Skeletal muscle tissue (tissue), 4 donors: ENCODE results near the gene DLK1. TPM values are rescaled to one million over a fixed set of nuclear protein-coding genes. Genes with fewer than 3 reads are reported as not detected.

ENCODE experiments used
- H3K27ac ChIP-seq: one replicate; pipeline ENCODE4 v1.7.0; 2013; ENCODE audit warnings: mild to moderate bottlenecking, low read depth, low read length, inconsistent platforms
- H3K27me3 ChIP-seq, 3 donors: one replicate each; pipeline ENCODE4 v1.7.0; 2013; ENCODE audit warnings: low read length in 3 of 3; ENCODE audit not compliant: control insufficient read depth in 3 of 3, insufficient read depth in 3 of 3
- H3K36me3 ChIP-seq, 3 donors: one replicate each; pipeline ENCODE4 v1.7.0; 2013; ENCODE audit warnings: low read length in 3 of 3; ENCODE audit not compliant: control insufficient read depth in 3 of 3, insufficient read depth in 3 of 3
- H3K4me1 ChIP-seq, 3 donors: one replicate each; pipeline ENCODE4 v1.7.0; 2013; ENCODE audit warnings: low read length in 3 of 3, mild to moderate bottlenecking in 3 of 3; ENCODE audit not compliant: control insufficient read depth in 3 of 3, insufficient read depth in 3 of 3
- H3K4me3 ChIP-seq, 3 donors: one replicate each; pipeline ENCODE4 v1.7.0; 2013; ENCODE audit warnings: low read length in 3 of 3
- H3K9ac ChIP-seq, 3 donors: one replicate each; pipeline ENCODE4 v1.7.0; 2013; ENCODE audit warnings: low read length in 3 of 3, mild to moderate bottlenecking in 3 of 3, moderate library complexity in 2 of 3, low read depth in 1 of 3
- H3K9me3 ChIP-seq, 3 donors: one replicate each; pipeline ENCODE4 v1.7.0; 2013; ENCODE audit warnings: low read length in 3 of 3; ENCODE audit not compliant: control insufficient read depth in 3 of 3
- total RNA-seq: library from RNA; depleted of rRNA; stranded (reverse); fragments of >200 nt; gene quantifications from one replicate; pipeline ENCODE4 v1.2.3, GENCODE V29; 2014
- donor health status: Osteomylitis.

Gene DLK1
- total RNA-seq, 1 donor from 2014 or later: 283 TPM

GRCh38 chr14:100780246-100780645, 53.6 kb downstream of the DLK1 start:
- Histone ChIP-seq H3K4me1 (peaks cover 24 to 43% (median 38%) of the 10 kb centered on the region in 3 donors), H3K9me3 (no peaks in the 10 kb centered on the region), H3K36me3 (no peaks in the 10 kb centered on the region), H3K4me3 (no peak overlapping the region), H3K9ac (no peak overlapping the region), H3K27me3 (peaks cover 0 to 11% (median 11%) of the 10 kb centered on the region in 3 donors), H3K27ac (no peak overlapping the region)

DNA sequence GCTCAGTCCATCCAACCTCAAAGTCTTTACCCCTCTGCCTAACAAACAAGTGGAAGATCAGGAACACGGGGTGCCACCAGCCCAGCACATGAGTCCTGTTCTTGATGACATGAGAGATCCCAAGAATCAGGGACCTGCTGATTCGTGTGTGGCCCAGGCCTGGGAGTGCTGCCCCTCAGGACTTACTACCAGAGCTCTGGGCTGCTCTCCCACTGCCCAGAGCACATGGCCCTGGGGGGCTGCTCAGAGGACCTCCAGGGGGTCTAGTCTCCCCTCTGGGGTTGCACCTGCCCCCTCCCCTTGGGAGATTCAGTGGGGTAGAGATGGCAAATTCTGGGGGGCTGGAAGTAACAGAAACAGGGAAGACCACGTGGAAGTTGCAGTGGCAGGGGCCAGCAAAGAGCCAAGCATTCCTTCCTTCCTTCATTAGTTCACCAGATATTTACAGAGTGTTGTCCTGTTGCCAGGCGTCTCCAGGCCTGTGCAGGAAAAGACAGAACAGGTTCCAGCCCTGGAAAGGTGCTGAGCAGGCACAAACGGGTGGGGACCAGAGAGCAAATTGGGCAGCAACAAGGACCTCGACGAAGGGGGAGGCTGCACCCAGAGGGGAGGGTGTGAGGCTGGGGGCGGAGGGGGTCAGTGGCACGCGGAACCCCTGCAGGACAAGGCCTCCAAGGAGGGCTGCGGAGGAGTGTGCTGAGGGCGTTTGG, 54.1 kb downstream of the DLK1 start:
- H3K4me1 ChIP-seq: peaks cover 24 to 37% (median 32%) of the 10 kb centered on the region in 3 donors

DNA sequence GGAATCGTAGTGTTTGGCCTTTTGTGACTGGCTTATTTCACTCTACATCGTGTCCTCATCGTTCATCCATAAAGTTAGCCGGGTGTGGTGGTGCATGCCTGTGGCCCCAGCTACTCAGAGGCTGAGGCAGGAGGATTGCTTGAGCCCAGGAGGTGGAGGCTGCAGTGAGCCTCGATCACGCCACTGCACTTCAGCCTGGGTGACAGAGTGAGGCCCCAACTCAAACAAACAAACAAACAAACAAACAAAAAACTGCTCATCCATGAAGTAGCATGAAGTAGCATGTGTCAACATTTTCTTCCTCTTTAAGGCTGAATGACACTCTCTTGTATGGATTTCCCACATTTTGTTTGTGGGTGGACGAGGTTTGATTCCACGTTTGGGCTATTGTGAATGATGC, 55.3 kb downstream of the DLK1 start:
- Histone ChIP-seq H3K4me1 (peaks cover 21 to 26% (median 22%) of the 10 kb centered on the region in 3 donors), H3K9ac (no peak overlapping the region), H3K9me3 (no peaks in the 10 kb centered on the region), H3K4me3 (no peak overlapping the region), H3K36me3 (no peaks in the 10 kb centered on the region), H3K27me3 (peaks cover 0 to 14% (median 13%) of the 10 kb centered on the region in 3 donors), H3K27ac (no peak overlapping the region)

More for the DNA sequence above, 54.1 kb downstream of the DLK1 start:
- no peak overlapping the region for H3K27ac ChIP-seq
- H3K9ac ChIP-seq: no peak overlapping the region
- no peaks in the 10 kb centered on the region for H3K9me3 ChIP-seq
- H3K4me3 ChIP-seq: no peak overlapping the region
- H3K36me3 ChIP-seq: no peaks in the 10 kb centered on the region
- H3K27me3 ChIP-seq: peaks cover 0 to 15% (median 14%) of the 10 kb centered on the region in 3 donors

- H3K27ac ChIP-seq: no peak overlapping the region
- H3K9me3 ChIP-seq: no peaks in the 10 kb centered on the region
- H3K4me3 ChIP-seq: no peak overlapping the region
- H3K4me1 ChIP-seq: peaks cover 13 to 18% (median 14%) of the 10 kb centered on the region in 3 donors
- H3K27me3 ChIP-seq: peaks cover 0 to 17% (median 13%) of the 10 kb centered on the region in 3 donors
- no peak overlapping the region for H3K9ac ChIP-seq
- H3K36me3 ChIP-seq: no peaks in the 10 kb centered on the region
These were observed 56.0 kb downstream of the DLK1 start for GRCh38 chr14:100782516-100783320.

GRCh38 chr14:100783630-100784370, 57.1 kb downstream of the DLK1 start:
- peaks cover 2 to 7% (median 4%) of the 10 kb centered on the region in 3 donors for H3K4me1 ChIP-seq
- no peak overlapping the region for H3K27ac ChIP-seq
- H3K9ac ChIP-seq: no peak overlapping the region
- no peak overlapping the region for H3K4me3 ChIP-seq
- H3K36me3 ChIP-seq: no peaks in the 10 kb centered on the region
- no peaks in the 10 kb centered on the region for H3K9me3 ChIP-seq
- peaks cover 0 to 19% (median 15%) of the 10 kb centered on the region in 3 donors for H3K27me3 ChIP-seq

- Histone ChIP-seq H3K9me3 (no peaks in the 10 kb centered on the region), H3K36me3 (no peaks in the 10 kb centered on the region), H3K27ac (no peak overlapping the region), H3K9ac (no peak overlapping the region), H3K27me3 (peaks cover 0 to 20% (median 15%) of the 10 kb centered on the region in 3 donors), H3K4me1 (no peaks in the 10 kb centered on the region), H3K4me3 (no peak overlapping the region)
These were observed 58.0 kb downstream of the DLK1 start for GRCh38 chr14:100784523-100785337.

DNA sequence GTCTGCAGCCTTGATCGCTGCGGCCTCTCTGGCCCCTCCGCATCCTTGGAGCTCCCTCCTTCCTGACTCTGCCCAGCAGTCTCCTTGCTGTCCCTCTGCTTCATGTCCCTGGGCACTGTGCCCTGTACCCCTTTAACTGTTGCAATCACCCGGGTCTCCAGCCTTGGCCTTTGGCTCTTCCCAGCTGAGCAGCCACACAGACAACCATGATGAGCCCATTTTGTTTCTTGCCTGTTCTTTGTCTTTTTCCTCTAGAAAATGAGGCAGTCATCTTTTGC, 58.6 kb downstream of the DLK1 start:
- Histone ChIP-seq H3K9me3 (no peaks in the 10 kb centered on the region), H3K9ac (no peak overlapping the region), H3K27ac (no peak overlapping the region), H3K4me1 (no peaks in the 10 kb centered on the region), H3K36me3 (no peaks in the 10 kb centered on the region), H3K4me3 (no peak overlapping the region), H3K27me3 (peaks cover 0 to 24% (median 19%) of the 10 kb centered on the region in 3 donors)

- Histone ChIP-seq H3K27me3 (peaks cover 2 to 24% (median 19%) of the 10 kb centered on the region in 3 donors), H3K4me3 (no peak overlapping the region), H3K36me3 (no peaks in the 10 kb centered on the region), H3K9me3 (no peaks in the 10 kb centered on the region), H3K27ac (no peak overlapping the region), H3K4me1 (no peaks in the 10 kb centered on the region), H3K9ac (no peak overlapping the region)
These were observed 58.9 kb downstream of the DLK1 start for GRCh38 chr14:100785626-100786025.

DNA sequence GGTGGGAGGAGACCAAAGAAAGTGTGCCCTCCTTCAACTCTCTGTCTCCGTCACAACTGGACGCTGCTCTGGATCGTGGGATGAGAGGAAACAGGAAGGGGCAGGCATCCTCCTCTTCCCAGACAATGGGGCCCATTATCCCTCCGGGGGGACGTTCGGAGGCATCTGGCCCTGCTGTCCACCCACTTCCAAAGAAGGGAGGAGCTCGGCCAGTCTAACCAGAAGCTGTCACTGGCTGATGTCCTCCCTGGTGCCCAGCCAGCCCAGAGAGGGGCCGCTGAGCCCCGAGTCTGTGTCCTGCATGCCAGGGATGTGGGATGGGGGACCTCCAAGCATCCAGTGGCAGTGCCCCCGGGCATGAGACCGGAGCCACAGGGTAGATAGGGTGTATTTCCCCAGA, 59.4 kb downstream of the DLK1 start:
- no peaks in the 10 kb centered on the region for H3K36me3 ChIP-seq
- H3K4me1 ChIP-seq: no peaks in the 10 kb centered on the region
- no peaks in the 10 kb centered on the region for H3K9me3 ChIP-seq
- no peak overlapping the region for H3K27ac ChIP-seq
- H3K27me3 ChIP-seq: peaks cover 2 to 27% (median 22%) of the 10 kb centered on the region in 3 donors
- no peak overlapping the region for H3K9ac ChIP-seq
- no peak overlapping the region for H3K4me3 ChIP-seq
